SK-N-SH (cell line): ENCODE data around the gene SSR4. TPM values are rescaled to one million over a fixed set of nuclear protein-coding genes. Genes with fewer than 3 reads are reported as not detected.

Source experiments
- CTCF ChIA-PET: fragments of 300-600, 350-600 bp; formaldehyde crosslinking; extraction: SDS; loops from one replicate; lab custom pipeline; 2021; lab: Yijun Ruan, JAX
- POLR2A ChIA-PET: fragments of 350-600 bp; sonication (Branson Sonifier 250); formaldehyde crosslinking; extraction: SDS; loops from one replicate; lab custom pipeline; 2020; ENCODE audit warnings: antibody characterized with exemption, inconsistent platforms; lab: Yijun Ruan, JAX
- DNase-seq: peaks from one replicate; pipeline ENCODE4 v3.0.0; 2012
- H2AFZ ChIP-seq: fragments of 200-600 bp; sonication (generic); 2 replicates; pipeline ENCODE4 v1.8.1; 2016; ENCODE audit warnings: antibody characterized with exemption, mild to moderate bottlenecking, low read depth
- H3F3A ChIP-seq: fragments of 200-600 bp; sonication (generic); replicated peaks from 2 replicates; pipeline ENCODE3; 2016; ENCODE audit warnings: antibody characterized with exemption, mild to moderate bottlenecking; ENCODE audit not compliant: insufficient read depth
- H3K27ac ChIP-seq, 2 experiments: fragments of 200-500 bp in 1 of 2; fragments of 200-600 bp in 1 of 2; sonication (Bioruptor generic) in 1 of 2; sonication (generic), shearing (Covaris generic) in 1 of 2; 2 replicates each; pipeline versions ENCODE4 v1.5.1 to v1.6.1; 2014 to 2016; ENCODE audit warnings: low read depth in 2 of 2, inconsistent platforms in 1 of 2, low read length in 1 of 2, mild to moderate bottlenecking in 1 of 2, mixed read lengths in 1 of 2
- H3K27me3 ChIP-seq: fragments of 200-600 bp; sonication (generic), shearing (Covaris generic); 2 replicates; pipeline ENCODE4 v1.6.1; 2016; ENCODE audit warnings: mixed run types; ENCODE audit not compliant: insufficient read depth
- H3K36me3 ChIP-seq, 2 experiments: fragments of 200-500 bp in 1 of 2; fragments of 200-600 bp in 1 of 2; sonication (Bioruptor generic) in 1 of 2; sonication (generic) in 1 of 2; replicated peaks in 1 of 2; 2 replicates each; pipeline versions ENCODE3 to v1.5.1; 2014 to 2016; ENCODE audit warnings: low read length in 1 of 2, mild to moderate bottlenecking in 1 of 2; ENCODE audit not compliant: insufficient read depth in 2 of 2, control insufficient read depth in 1 of 2
- H3K4me1 ChIP-seq, 2 experiments: fragments of 200-500 bp in 1 of 2; fragments of 200-600 bp in 1 of 2; sonication (Bioruptor generic) in 1 of 2; sonication (generic), shearing (Covaris generic) in 1 of 2; 2 replicates each; pipeline versions ENCODE4 v1.5.1 to v1.6.1; 2014 to 2016; ENCODE audit warnings: low read depth in 1 of 2, low read length in 1 of 2, mixed run types in 1 of 2; ENCODE audit not compliant: insufficient read depth in 2 of 2, control insufficient read depth in 1 of 2
- H3K4me2 ChIP-seq: fragments of 200-600 bp; sonication (generic), shearing (Covaris generic); 2 replicates; pipeline ENCODE4 v1.6.1; 2017; ENCODE audit warnings: mixed run types
- H3K4me3 ChIP-seq, 2 experiments: fragments of 200-500 bp in 1 of 2; fragments of 200-600 bp in 1 of 2; sonication (Bioruptor generic) in 1 of 2; sonication (generic), shearing (Covaris generic) in 1 of 2; 2 replicates each; pipeline versions ENCODE4 v1.5.1 to v1.8.1; 2014 to 2016; ENCODE audit warnings: low read depth in 2 of 2, inconsistent platforms in 1 of 2, low read length in 1 of 2, mild to moderate bottlenecking in 1 of 2, mixed read lengths in 1 of 2, moderate library complexity in 1 of 2
- H3K79me2 ChIP-seq: fragments of 200-600 bp; sonication (generic); 2 replicates; pipeline ENCODE4 v1.8.1; 2017; ENCODE audit warnings: mild to moderate bottlenecking; ENCODE audit not compliant: insufficient read depth
- H3K9ac ChIP-seq: fragments of 200-600 bp; sonication (generic); 2 replicates; pipeline ENCODE4 v1.6.1; 2017; ENCODE audit warnings: mixed run types
- H3K9me2 ChIP-seq: fragments of 200-600 bp; sonication (generic); 2 replicates; pipeline ENCODE4 v1.6.1; 2017; ENCODE audit warnings: mixed run types
- H3K9me3 ChIP-seq: fragments of 200-600 bp; sonication (generic); 2 replicates; pipeline ENCODE4 v1.6.1; 2017; ENCODE audit warnings: mixed run types, mild to moderate bottlenecking, moderate library complexity
- H4K20me1 ChIP-seq: fragments of 200-600 bp; sonication (generic); 2 replicates; pipeline ENCODE4 v1.6.1; 2017; ENCODE audit warnings: mild to moderate bottlenecking, mixed run types; ENCODE audit not compliant: insufficient read depth
- ELF1 ChIP-seq: IDR thresholded peaks from 2 replicates; pipeline ENCODE4 v1.4.0; 2012
- EP300 ChIP-seq, 2 experiments: IDR thresholded peaks; 2 replicates each; pipeline versions ENCODE4 v1.4.0 to v1.6.1; 2012; ENCODE audit warnings: borderline replicate concordance in 1 of 2, low read depth in 1 of 2, low read length in 1 of 2
- EZH2phosphoT487 ChIP-seq: fragments of 200-600 bp; sonication (generic); IDR thresholded peaks from 2 replicates; pipeline ENCODE4 v1.6.1; 2017; ENCODE audit warnings: low read depth, mixed run types, mild to moderate bottlenecking, antibody characterized with exemption, moderate library complexity, borderline replicate concordance
- FOSL2 ChIP-seq: IDR thresholded peaks from 2 replicates; pipeline ENCODE4 v1.4.0; 2012; ENCODE audit warnings: low read depth, mild to moderate bottlenecking, moderate library complexity, borderline replicate concordance
- FOXJ3 ChIP-seq: sonication (generic); formaldehyde crosslinking; IDR thresholded peaks from 2 replicates; pipeline ENCODE4 v1.5.1; 2020; ENCODE audit warnings: mild to moderate bottlenecking, missing genetic modification reagents
- FOXM1 ChIP-seq: IDR thresholded peaks from 2 replicates; pipeline ENCODE4 v1.4.0; 2012; ENCODE audit warnings: low read depth, mild to moderate bottlenecking
- GATA2 ChIP-seq: sonication (generic); formaldehyde crosslinking; IDR thresholded peaks from 2 replicates; pipeline ENCODE4 v1.5.0; 2020; ENCODE audit warnings: mild to moderate bottlenecking, missing genetic modification reagents
- RAD21 ChIP-seq: IDR thresholded peaks from 2 replicates; pipeline ENCODE4 v1.6.1; 2012; ENCODE audit warnings: mild to moderate bottlenecking, low read length
- RXRA ChIP-seq: IDR thresholded peaks from 2 replicates; pipeline ENCODE4 v1.4.0; 2012; ENCODE audit warnings: low read depth, mild to moderate bottlenecking, borderline replicate concordance
- SMC3 ChIP-seq: IDR thresholded peaks from 2 replicates; pipeline ENCODE4 v1.6.1; 2012; ENCODE audit warnings: low read depth, low read length, improper control_type of control experiment
- TCF12 ChIP-seq: IDR thresholded peaks from 2 replicates; pipeline ENCODE4 v1.4.0; 2012
- YY1 ChIP-seq: IDR thresholded peaks from 2 replicates; pipeline ENCODE4 v1.4.0; 2012; ENCODE audit warnings: low read depth, mild to moderate bottlenecking
- WGBS: methylation state at CpG from one replicate; pipeline ENCODE4 v1.1.6; 2017; ENCODE audit warnings: low lambda C conversion rate; 5-methylcytosine and 5-hydroxymethylcytosine counted together
- polyA plus RNA-seq, 3 experiments: library from polyadenylated mRNA; depleted of rRNA; stranded (reverse); fragments of >200 nt; gene quantifications; 2 replicates each; pipeline ENCODE4 v1.2.3, GENCODE V29; 2012
- TF ChIP-seq, protein P1 (sequence below): IDR thresholded peaks from 2 replicates; pipeline ENCODE4 v1.4.0; 2012; ENCODE audit warnings: low read depth, borderline replicate concordance
- TF ChIP-seq, protein P2 (sequence below): fragments of 200-600 bp; sonication (generic); IDR thresholded peaks from 2 replicates; pipeline ENCODE4 v1.6.1; 2017; ENCODE audit warnings: antibody characterized with exemption, mild to moderate bottlenecking, moderate library complexity
- TF ChIP-seq, protein P3 (sequence below): fragments of 150-350 bp; IDR thresholded peaks from 2 replicates; pipeline ENCODE4 v1.6.1; 2017; ENCODE audit warnings: antibody characterized with exemption, low read length, low read depth, borderline replicate concordance

The SSR4 gene
- polyA plus RNA-seq, 1 of the 3 experiments (the other 2 are of a cell fraction) = 367 TPM

DNA sequence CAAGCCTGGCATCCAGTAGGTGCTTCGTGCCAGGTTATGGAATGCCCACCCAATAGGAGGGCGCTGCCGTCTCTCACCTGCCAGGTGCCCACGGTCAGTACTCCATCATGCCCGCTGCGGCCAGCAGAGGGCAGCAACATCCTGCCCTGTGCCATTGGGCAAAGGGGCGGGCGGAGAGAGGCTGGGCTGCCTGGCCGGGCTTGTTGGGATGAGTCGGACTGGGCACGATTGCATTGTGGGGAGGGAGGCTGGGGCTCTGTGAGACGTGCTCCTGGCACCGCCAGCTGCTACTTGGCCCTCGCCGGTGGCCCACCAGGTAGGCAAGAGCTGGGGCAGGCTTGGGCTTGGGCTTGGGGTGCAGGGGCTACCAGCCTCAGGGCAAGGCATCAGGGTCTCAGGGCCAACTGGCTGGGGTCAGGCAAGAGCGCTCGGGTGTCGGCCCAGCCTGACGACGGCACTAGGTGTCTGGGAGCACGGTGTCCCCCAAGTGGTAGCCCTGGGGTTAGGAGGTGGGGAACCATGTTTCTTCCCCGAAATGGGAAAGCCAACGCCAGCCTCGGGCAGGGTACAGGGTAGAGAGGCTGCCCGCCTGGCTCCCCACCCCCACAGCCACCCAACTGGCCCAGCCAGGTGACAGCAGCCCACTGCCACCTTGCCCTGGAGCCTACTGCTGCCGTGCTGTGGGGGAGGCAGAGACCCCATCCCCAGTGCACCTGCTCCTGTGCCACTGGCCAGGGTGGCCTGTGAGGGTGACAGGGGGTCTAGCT is 30.3 kb upstream of the SSR4 start, which contains the start of gene PLXNB3 (continued):
- TF ChIP-seq, protein P1, sequence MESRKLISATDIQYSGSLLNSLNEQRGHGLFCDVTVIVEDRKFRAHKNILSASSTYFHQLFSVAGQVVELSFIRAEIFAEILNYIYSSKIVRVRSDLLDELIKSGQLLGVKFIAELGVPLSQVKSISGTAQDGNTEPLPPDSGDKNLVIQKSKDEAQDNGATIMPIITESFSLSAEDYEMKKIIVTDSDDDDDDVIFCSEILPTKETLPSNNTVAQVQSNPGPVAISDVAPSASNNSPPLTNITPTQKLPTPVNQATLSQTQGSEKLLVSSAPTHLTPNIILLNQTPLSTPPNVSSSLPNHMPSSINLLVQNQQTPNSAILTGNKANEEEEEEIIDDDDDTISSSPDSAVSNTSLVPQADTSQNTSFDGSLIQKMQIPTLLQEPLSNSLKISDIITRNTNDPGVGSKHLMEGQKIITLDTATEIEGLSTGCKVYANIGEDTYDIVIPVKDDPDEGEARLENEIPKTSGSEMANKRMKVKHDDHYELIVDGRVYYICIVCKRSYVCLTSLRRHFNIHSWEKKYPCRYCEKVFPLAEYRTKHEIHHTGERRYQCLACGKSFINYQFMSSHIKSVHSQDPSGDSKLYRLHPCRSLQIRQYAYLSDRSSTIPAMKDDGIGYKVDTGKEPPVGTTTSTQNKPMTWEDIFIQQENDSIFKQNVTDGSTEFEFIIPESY = no peak
- TF ChIP-seq SMC3 (peak; percentile 87), FOXM1 (no peak)

DNA sequence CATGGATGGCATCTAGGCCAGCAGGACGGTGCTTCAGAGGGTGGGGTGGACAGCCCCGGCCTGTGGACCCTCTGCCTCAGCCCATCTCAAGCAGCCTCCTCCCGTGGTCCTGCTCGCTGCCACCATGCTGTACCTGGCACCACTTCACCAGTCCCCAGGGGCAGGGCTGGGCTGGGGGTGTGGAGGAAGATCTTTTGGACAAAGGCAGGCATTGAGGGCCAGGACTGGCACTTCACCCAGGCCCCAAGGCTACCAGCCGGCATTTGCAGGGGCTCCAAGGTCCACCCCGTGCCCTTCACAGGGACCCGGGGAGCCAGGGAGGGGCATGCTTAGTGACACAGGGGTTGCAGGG is 29.7 kb upstream of the SSR4 start:
- POLR2A ChIA-PET = interaction anchor here (0.6 to 1.7 kb wide), 3 partner anchors 10 to 157 kb away, joined by 3 to 5 read pairs (median 5); partner anchors contain the start of genes IDH3G and SSR4
- Histone ChIP-seq H4K20me1 (peaks cover 9% of the 10 kb centered on the region; the same call in 1 of the 2 replicates), H3K27ac (peak overlapping the region in 1 of 2 experiments; percentile 82; a peak in 2 of 4 replicates), H3K4me3 (peak overlapping the region; percentile 40 to 49), H3K36me3 (no peaks in the 10 kb centered on the region), H2AFZ (no peak overlapping the region), H3K9me3 (no peaks in the 10 kb centered on the region), H3K27me3 (no peaks in the 10 kb centered on the region), H3K9ac (peak overlapping the region; percentile 14; the same call in 1 of the 2 replicates)
- DNase-seq = peak; percentile 34
- TF ChIP-seq EP300 (IDR thresholded peaks at IDR 0.05; ENCODE audit: borderline replicate concordance in 1 of 2, low read depth in 1 of 2, low read length in 1 of 2) (no peak), FOSL2 (no peak), GATA2 (CRISPR knock-in tag) (no peak), EZH2phosphoT487 (no peak), FOXJ3 (no peak), TCF12 (no peak), YY1 (no peak), RXRA (no peak), RAD21 (no peak), ELF1 (no peak)
- TF ChIP-seq, protein P2, sequence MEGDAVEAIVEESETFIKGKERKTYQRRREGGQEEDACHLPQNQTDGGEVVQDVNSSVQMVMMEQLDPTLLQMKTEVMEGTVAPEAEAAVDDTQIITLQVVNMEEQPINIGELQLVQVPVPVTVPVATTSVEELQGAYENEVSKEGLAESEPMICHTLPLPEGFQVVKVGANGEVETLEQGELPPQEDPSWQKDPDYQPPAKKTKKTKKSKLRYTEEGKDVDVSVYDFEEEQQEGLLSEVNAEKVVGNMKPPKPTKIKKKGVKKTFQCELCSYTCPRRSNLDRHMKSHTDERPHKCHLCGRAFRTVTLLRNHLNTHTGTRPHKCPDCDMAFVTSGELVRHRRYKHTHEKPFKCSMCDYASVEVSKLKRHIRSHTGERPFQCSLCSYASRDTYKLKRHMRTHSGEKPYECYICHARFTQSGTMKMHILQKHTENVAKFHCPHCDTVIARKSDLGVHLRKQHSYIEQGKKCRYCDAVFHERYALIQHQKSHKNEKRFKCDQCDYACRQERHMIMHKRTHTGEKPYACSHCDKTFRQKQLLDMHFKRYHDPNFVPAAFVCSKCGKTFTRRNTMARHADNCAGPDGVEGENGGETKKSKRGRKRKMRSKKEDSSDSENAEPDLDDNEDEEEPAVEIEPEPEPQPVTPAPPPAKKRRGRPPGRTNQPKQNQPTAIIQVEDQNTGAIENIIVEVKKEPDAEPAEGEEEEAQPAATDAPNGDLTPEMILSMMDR = no peak
- TF ChIP-seq, protein P3, sequence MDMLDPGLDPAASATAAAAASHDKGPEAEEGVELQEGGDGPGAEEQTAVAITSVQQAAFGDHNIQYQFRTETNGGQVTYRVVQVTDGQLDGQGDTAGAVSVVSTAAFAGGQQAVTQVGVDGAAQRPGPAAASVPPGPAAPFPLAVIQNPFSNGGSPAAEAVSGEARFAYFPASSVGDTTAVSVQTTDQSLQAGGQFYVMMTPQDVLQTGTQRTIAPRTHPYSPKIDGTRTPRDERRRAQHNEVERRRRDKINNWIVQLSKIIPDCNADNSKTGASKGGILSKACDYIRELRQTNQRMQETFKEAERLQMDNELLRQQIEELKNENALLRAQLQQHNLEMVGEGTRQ = no peak
- TF ChIP-seq, all 33 proteins: peak for 0
- CTCF ChIA-PET = interaction anchor here (0.7 to 10.2 kb wide), 15 partner anchors 10 to 248 kb away, joined by 3 to 134 read pairs (median 6); partner anchors contain the start of genes NAA10 and RENBP
- Histone ChIP-seq H3K4me2 (peak overlapping the region; percentile 79), H3K9me2 (no peaks in the 10 kb centered on the region), H3F3A (no peaks in the 10 kb centered on the region), H3K79me2 (peaks cover 6% of the 10 kb centered on the region; the same call in 1 of the 2 replicates), H3K4me1 (peaks cover 2 to 27% of the 10 kb centered on the region in 2 experiments; a peak in 1 of 4 replicates)
- 48% methylated on average over 5 of the region's 7 CpGs for WGBS
